ENCODE measurements around the gene LZTR1. TPM values are rescaled to one million over a fixed set of nuclear protein-coding genes. Genes with fewer than 3 reads are reported as not detected.
"Not testable (repeated sequence)": the region's sequence is repeated elsewhere in the genome, so short reads cannot be mapped to it uniquely, and the experiment has no call there.

Gene LZTR1
- total RNA-seq, 1 experiment from 2014 or later = 23.4 TPM

GRCh38 chr22:21045585-21046294, 63.6 kb downstream of the LZTR1 start, which contains the start of gene LRRC74B:
Gene LRRC74B (plus strand): TSS chr22:21045946. CDS start chr22:21045987, 41 bp downstream.
- peaks cover 27% of the 10 kb centered on the region for H3K4me1 ChIP-seq (replicated peaks; ENCODE audit: insufficient read depth)
- H3K27me3 ChIP-seq (ENCODE audit: insufficient read depth, low read depth) = no peaks in the 10 kb centered on the region
- CTCF ChIA-PET = no interaction called here
- BruUV-seq (replicated peaks) = no TSS peak
- peak within 1 kb of the TSS; percentile 44; the same call in 1 of the 2 replicates for H3K4me3 ChIP-seq
- no peaks in the 10 kb centered on the region for H3K9me2 ChIP-seq (ENCODE audit: insufficient read depth)
- H3K79me2 ChIP-seq (ENCODE audit: low read depth) = no peaks in the 10 kb centered on the region
- H3K36me3 ChIP-seq (ENCODE audit: low read depth) = no peaks in the 10 kb centered on the region
- H3K9me3 ChIP-seq (ENCODE audit: insufficient read depth, low read depth) = no peaks in the 10 kb centered on the region
- H3F3A ChIP-seq (ENCODE audit: insufficient read depth, low read depth) = 0 out of 2 replicates have a peak, but pooled peaks cover 3% of the 10 kb centered on the region
- H4K20me1 ChIP-seq (ENCODE audit: insufficient read depth) = no peaks in the 10 kb centered on the region
- peak; percentile 68 to 86 for DNase-seq
- peak within 1 kb of the TSS; percentile 71 for H3K4me2 ChIP-seq
- POLR2A ChIA-PET (ENCODE audit: unreplicated experiment) = no interaction called here
- no peak for TF ChIP-seq EZH2 (IDR thresholded peaks at IDR 0.05; ENCODE audit: low read depth)
- TF ChIP-seq CTCF (conservative IDR thresholded peaks at IDR 0.05) = no peak
- 0 out of 2 replicates have a peak within 1 kb of the TSS, but pooled peaks have one; percentile 27 for H2AFZ ChIP-seq
- H3K27ac ChIP-seq = no peak within 1 kb of the TSS
- intact Hi-C loops (cut with micrococcal nuclease; ENCODE audit: unreplicated experiment) = no loop called here

- Histone ChIP-seq H3F3A (ENCODE audit: insufficient read depth, low read depth) (no peaks in the 10 kb centered on the region), H3K79me2 (ENCODE audit: low read depth) (no peaks in the 10 kb centered on the region), H3K9me2 (ENCODE audit: insufficient read depth) (no peaks in the 10 kb centered on the region), H4K20me1 (ENCODE audit: insufficient read depth) (no peaks in the 10 kb centered on the region), H3K9me3 (ENCODE audit: insufficient read depth, low read depth) (no peaks in the 10 kb centered on the region), H3K27ac (no peak overlapping the region), H2AFZ (no peak overlapping the region), H3K4me3 (no peak overlapping the region), H3K4me1 (replicated peaks; ENCODE audit: insufficient read depth) (peaks cover 27% of the 10 kb centered on the region), H3K36me3 (ENCODE audit: low read depth) (no peaks in the 10 kb centered on the region), H3K27me3 (ENCODE audit: insufficient read depth, low read depth) (no peaks in the 10 kb centered on the region), H3K4me2 (no peak overlapping the region)
- CTCF ChIA-PET = no interaction called here
- TF ChIP-seq EZH2 (IDR thresholded peaks at IDR 0.05; ENCODE audit: low read depth) (no peak), CTCF (conservative IDR thresholded peaks at IDR 0.05) (no peak)
- intact Hi-C loops (cut with micrococcal nuclease; ENCODE audit: unreplicated experiment) = no loop called here
- BruUV-seq (replicated peaks) = no TSS peak
- no peak for DNase-seq
- POLR2A ChIA-PET (ENCODE audit: unreplicated experiment) = no interaction called here
Measured at GRCh38 chr22:21047035-21047661, 65.1 kb downstream of the LZTR1 start.

GRCh38 chr22:21047730-21048129, 65.6 kb downstream of the LZTR1 start:
- no peak for TF ChIP-seq CTCF (conservative IDR thresholded peaks at IDR 0.05)
- no peak for TF ChIP-seq EZH2 (IDR thresholded peaks at IDR 0.05; ENCODE audit: low read depth)
- no TSS peak for BruUV-seq (replicated peaks)
- no peak overlapping the region for H3K27ac ChIP-seq
- no peaks in the 10 kb centered on the region for H4K20me1 ChIP-seq (ENCODE audit: insufficient read depth)
- H3K79me2 ChIP-seq (ENCODE audit: low read depth) = no peaks in the 10 kb centered on the region
- no peaks in the 10 kb centered on the region for H3K9me3 ChIP-seq (ENCODE audit: insufficient read depth, low read depth)
- H3K36me3 ChIP-seq (ENCODE audit: low read depth) = no peaks in the 10 kb centered on the region
- H3F3A ChIP-seq (ENCODE audit: insufficient read depth, low read depth) = no peaks in the 10 kb centered on the region
- H3K4me1 ChIP-seq (replicated peaks; ENCODE audit: insufficient read depth) = peaks cover 27% of the 10 kb centered on the region
- ChIA-PET CTCF (no interaction called here), POLR2A (ENCODE audit: unreplicated experiment) (no interaction called here)
- no peak for DNase-seq
- intact Hi-C loops (cut with micrococcal nuclease; ENCODE audit: unreplicated experiment) = no loop called here
- no peak overlapping the region for H3K4me3 ChIP-seq
- no peak overlapping the region for H2AFZ ChIP-seq
- no peak overlapping the region for H3K4me2 ChIP-seq
- no peaks in the 10 kb centered on the region for H3K9me2 ChIP-seq (ENCODE audit: insufficient read depth)
- H3K27me3 ChIP-seq (ENCODE audit: insufficient read depth, low read depth) = no peaks in the 10 kb centered on the region

DNA sequence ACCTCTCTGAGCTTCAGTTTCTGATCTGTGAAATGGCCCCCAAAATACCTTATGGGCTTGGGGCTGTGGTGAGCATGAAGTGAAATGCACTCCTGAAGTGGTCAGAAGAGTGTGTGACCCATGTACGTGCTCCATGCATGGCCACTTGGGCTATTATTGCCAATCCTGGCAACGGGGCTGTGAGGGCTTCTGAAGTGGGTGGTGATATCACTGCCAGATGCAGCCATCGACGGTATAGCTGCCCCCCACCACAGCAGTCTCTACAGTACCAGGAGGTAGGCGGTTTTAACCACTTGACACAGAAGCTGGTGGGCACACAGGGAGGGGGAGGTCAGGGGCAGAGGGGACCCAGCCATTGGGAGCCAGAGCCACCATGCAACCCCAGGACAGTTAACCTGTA, 66.4 kb downstream of the LZTR1 start:
- H3K27ac ChIP-seq; POLR2A ChIA-PET (ENCODE audit: unreplicated experiment); intact Hi-C loops (cut with micrococcal nuclease; ENCODE audit: unreplicated experiment); H3K9me2 ChIP-seq (ENCODE audit: insufficient read depth); DNase-seq; H3K9me3 ChIP-seq (ENCODE audit: insufficient read depth, low read depth); H3K27me3 ChIP-seq (ENCODE audit: insufficient read depth, low read depth); H4K20me1 ChIP-seq (ENCODE audit: insufficient read depth); H3K4me3 ChIP-seq; H3K36me3 ChIP-seq (ENCODE audit: low read depth); H3F3A ChIP-seq (ENCODE audit: insufficient read depth, low read depth); H3K79me2 ChIP-seq (ENCODE audit: low read depth); BruUV-seq (replicated peaks); H3K4me2 ChIP-seq; H2AFZ ChIP-seq; CTCF ChIA-PET: not testable (repeated sequence)
- peaks cover 21% of the 10 kb centered on the region for H3K4me1 ChIP-seq (replicated peaks; ENCODE audit: insufficient read depth)

Measured in PC-9 (cell line).